IPS-18a (cell line): ENCODE results near the gene PSIP1.
A peak's percentile ranks its signal among the peaks of the same experiment; 100 is the strongest.
"Not testable (repeated sequence)": the region's sequence is repeated elsewhere in the genome, so short reads cannot be mapped to it uniquely, and the experiment has no call there.

Experiments used
- H3K27ac ChIP-seq: one replicate; pipeline ENCODE4 v1.5.1; 2013; ENCODE audit warnings: low read length
- H3K27me3 ChIP-seq: one replicate; pipeline ENCODE4 v1.6.1; 2013; ENCODE audit warnings: mild to moderate bottlenecking, low read length; ENCODE audit not compliant: control insufficient read depth, insufficient read depth
- H3K36me3 ChIP-seq: one replicate; pipeline ENCODE4 v1.6.1; 2013; ENCODE audit warnings: low read depth, low read length; ENCODE audit not compliant: control insufficient read depth
- H3K4me1 ChIP-seq: one replicate; pipeline ENCODE4 v1.6.1; 2013; ENCODE audit warnings: low read depth, low read length; ENCODE audit not compliant: control insufficient read depth
- H3K4me3 ChIP-seq: one replicate; pipeline ENCODE4 v1.5.1; 2013; ENCODE audit warnings: low read length
- H3K9ac ChIP-seq: one replicate; pipeline ENCODE4 v1.6.1; 2013; ENCODE audit warnings: mild to moderate bottlenecking, low read length, moderate library complexity
- H3K9me3 ChIP-seq: one replicate; pipeline ENCODE4 v1.6.1; 2013; ENCODE audit warnings: low read depth, low read length; ENCODE audit not compliant: control insufficient read depth

PSIP1 gene

GRCh38 chr9:15510789-15511575, at the start of gene PSIP1:
TSS of gene PSIP1 (minus strand) at chr9:15510970. CDS start at chr9:15510188, 782 bp downstream.
- peak within 1 kb of the TSS; percentile 99 for H3K27ac ChIP-seq
- H3K27me3 ChIP-seq: no peaks in the 10 kb centered on the region
- H3K9ac ChIP-seq: peak within 1 kb of the TSS; percentile 96
- H3K4me1 ChIP-seq: peaks cover 34% of the 10 kb centered on the region
- H3K4me3 ChIP-seq: peak within 1 kb of the TSS; percentile 99
- H3K9me3 ChIP-seq: no peaks in the 10 kb centered on the region
- peaks cover 36% of the 10 kb centered on the region for H3K36me3 ChIP-seq

- peak overlapping the region; percentile 67 for H3K4me3 ChIP-seq
- H3K9me3 ChIP-seq: no peaks in the 10 kb centered on the region
- H3K9ac ChIP-seq: peak overlapping the region; percentile 74
- H3K27ac ChIP-seq: no peak overlapping the region
- no peaks in the 10 kb centered on the region for H3K27me3 ChIP-seq
- H3K36me3 ChIP-seq: no peaks in the 10 kb centered on the region
- H3K4me1 ChIP-seq: peaks cover 5% of the 10 kb centered on the region
Measured at GRCh38 chr9:15553528-15553898, 42.7 kb upstream of the PSIP1 start.

- Histone ChIP-seq H3K9ac (peak within 1 kb of the TSS; percentile 74), H3K9me3 (no peaks in the 10 kb centered on the region), H3K4me1 (peaks cover 5% of the 10 kb centered on the region), H3K27ac (peak within 1 kb of the TSS; percentile 53), H3K36me3 (no peaks in the 10 kb centered on the region), H3K4me3 (peak within 1 kb of the TSS; percentile 67), H3K27me3 (no peaks in the 10 kb centered on the region)
Measured at GRCh38 chr9:15552636-15553527, 42.1 kb upstream of the PSIP1 start, which contains the start of gene CCDC171. TSS of gene CCDC171 (plus strand) at chr9:15553043. CDS start at chr9:15564089, 11,046 bp downstream.

GRCh38 chr9:15549611-15550010, 38.8 kb upstream of the PSIP1 start:
- Histone ChIP-seq H3K4me3 (no peak overlapping the region), H3K27me3 (no peaks in the 10 kb centered on the region), H3K36me3 (no peaks in the 10 kb centered on the region), H3K9ac (no peak overlapping the region), H3K27ac (no peak overlapping the region), H3K4me1 (peaks cover 5% of the 10 kb centered on the region), H3K9me3 (no peaks in the 10 kb centered on the region)

- Histone ChIP-seq H3K27ac (no peak overlapping the region), H3K9ac (no peak overlapping the region), H3K4me3 (no peak overlapping the region), H3K36me3 (no peaks in the 10 kb centered on the region), H3K9me3 (no peaks in the 10 kb centered on the region), H3K27me3 (no peaks in the 10 kb centered on the region), H3K4me1 (no peaks in the 10 kb centered on the region)
Measured at GRCh38 chr9:15543047-15543813, 32.5 kb upstream of the PSIP1 start.

DNA sequence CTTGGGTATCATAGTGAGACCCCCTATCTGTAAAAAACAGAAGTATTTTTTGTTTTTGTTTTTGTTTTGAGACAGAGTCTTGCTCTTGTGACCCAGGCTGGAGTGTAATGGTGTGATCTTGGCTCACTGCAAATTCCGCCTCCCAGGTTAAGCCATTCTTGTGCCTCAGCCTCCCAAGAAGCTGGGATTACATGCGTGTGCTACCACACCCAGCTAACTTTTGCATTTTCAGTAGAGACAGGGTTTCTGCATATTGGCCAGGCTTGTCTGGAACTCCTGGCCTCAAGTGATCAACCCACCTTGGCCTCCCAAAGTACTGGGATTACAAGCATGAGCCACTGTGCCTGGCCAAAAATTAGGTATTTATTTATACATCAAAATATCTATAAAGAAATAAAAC, 31.9 kb upstream of the PSIP1 start:
- H3K36me3 ChIP-seq: no peaks in the 10 kb centered on the region
- no peak overlapping the region for H3K27ac ChIP-seq
- no peaks in the 10 kb centered on the region for H3K27me3 ChIP-seq
- no peak overlapping the region for H3K4me3 ChIP-seq
- H3K9ac ChIP-seq: no peak overlapping the region
- no peaks in the 10 kb centered on the region for H3K9me3 ChIP-seq
- H3K4me1 ChIP-seq: no peaks in the 10 kb centered on the region

GRCh38 chr9:15541872-15542271, 31.1 kb upstream of the PSIP1 start:
- no peaks in the 10 kb centered on the region for H3K36me3 ChIP-seq
- H3K4me1 ChIP-seq: no peaks in the 10 kb centered on the region
- no peaks in the 10 kb centered on the region for H3K9me3 ChIP-seq
- H3K27ac ChIP-seq: no peak overlapping the region
- no peaks in the 10 kb centered on the region for H3K27me3 ChIP-seq
- no peak overlapping the region for H3K4me3 ChIP-seq
- no peak overlapping the region for H3K9ac ChIP-seq

GRCh38 chr9:15531380-15531779, 20.6 kb upstream of the PSIP1 start:
- no peaks in the 10 kb centered on the region for H3K27me3 ChIP-seq
- H3K36me3 ChIP-seq: no peaks in the 10 kb centered on the region
- no peak overlapping the region for H3K4me3 ChIP-seq
- no peaks in the 10 kb centered on the region for H3K9me3 ChIP-seq
- no peak overlapping the region for H3K27ac ChIP-seq
- H3K4me1 ChIP-seq: no peaks in the 10 kb centered on the region
- H3K9ac ChIP-seq: no peak overlapping the region

- Histone ChIP-seq H3K9ac (no peak overlapping the region), H3K9me3 (no peaks in the 10 kb centered on the region), H3K27ac (no peak overlapping the region), H3K36me3 (no peaks in the 10 kb centered on the region), H3K4me1 (no peaks in the 10 kb centered on the region), H3K27me3 (no peaks in the 10 kb centered on the region), H3K4me3 (no peak overlapping the region)
Measured at GRCh38 chr9:15529566-15530324, 19.0 kb upstream of the PSIP1 start.

- not testable (repeated sequence) for H3K4me3 ChIP-seq, H3K4me1 ChIP-seq, H3K36me3 ChIP-seq, H3K9ac ChIP-seq, H3K27ac ChIP-seq, H3K27me3 ChIP-seq, H3K9me3 ChIP-seq
Measured at GRCh38 chr9:15527035-15527434, 16.3 kb upstream of the PSIP1 start.
